A673 (cell line): ENCODE results near the gene OS9. TPM values are rescaled to one million over a fixed set of nuclear protein-coding genes. Genes with fewer than 3 reads are reported as not detected.
"Not testable (repeated sequence)": the region's sequence is repeated elsewhere in the genome, so short reads cannot be mapped to it uniquely, and the experiment has no call there.

ENCODE experiments used
- BruUV-seq: library from RNA; stranded (reverse); fragments of 400-500 nt; replicated peaks from 2 replicates; lab custom pipeline; 2021; lab: Mats Ljungman, UMichigan
- CTCF ChIA-PET: fragments of 300-600 bp; sonication (Branson Sonifier 250); formaldehyde crosslinking; loops from one replicate; lab custom pipeline; 2022; ENCODE audit warnings: antibody characterized with exemption; lab: Charles Lee
- POLR2A ChIA-PET: fragments of 300-600 bp; sonication (Branson Sonifier 250); formaldehyde crosslinking; loops from one replicate; lab custom pipeline; 2022; ENCODE audit warnings: antibody characterized with exemption; ENCODE audit not compliant: low non-redundant PET; lab: Charles Lee
- DNase-seq: peaks from one replicate; pipeline ENCODE4 v3.0.0-alpha.2; 2015; ENCODE audit warnings: low spot score
- H3K27ac ChIP-seq: fragments of 200-600 bp; sonication (generic); 2 replicates; pipeline ENCODE4 v1.5.1; 2016; ENCODE audit warnings: mixed run types, low read depth, mild to moderate bottlenecking, mixed read lengths, antibody characterized with exemption, low read length; ENCODE audit not compliant: poor library complexity, severe bottlenecking
- H3K27me3 ChIP-seq: fragments of 200-600 bp; sonication (generic); replicated peaks from 2 replicates; pipeline ENCODE4 v1.6.1; 2017; ENCODE audit warnings: mixed run types, low read depth, mild to moderate bottlenecking, mixed read lengths, antibody characterized with exemption, low read length; ENCODE audit not compliant: insufficient read depth, poor library complexity
- H3K36me3 ChIP-seq: fragments of 200-600 bp; sonication (generic); 2 replicates; pipeline ENCODE4 v1.6.1; 2016; ENCODE audit warnings: mixed run types, mild to moderate bottlenecking, mixed read lengths, antibody characterized with exemption, low read length; ENCODE audit not compliant: insufficient read depth, poor library complexity, severe bottlenecking
- H3K4me1 ChIP-seq: fragments of 200-600 bp; sonication (generic); 2 replicates; pipeline ENCODE4 v1.6.1; 2017; ENCODE audit warnings: mixed run types, mild to moderate bottlenecking, mixed read lengths, antibody characterized with exemption, low read length; ENCODE audit not compliant: insufficient read depth, poor library complexity, severe bottlenecking
- H3K4me3 ChIP-seq: fragments of 200-600 bp; sonication (generic); 2 replicates; pipeline ENCODE4 v1.5.1; 2016; ENCODE audit warnings: low read depth, mixed run types, mild to moderate bottlenecking, mixed read lengths, low read length; ENCODE audit not compliant: poor library complexity, severe bottlenecking
- H3K9me3 ChIP-seq: fragments of 200-600 bp; sonication (generic); 2 replicates; pipeline ENCODE4 v1.6.1; 2016; ENCODE audit warnings: mixed run types, low read depth, mild to moderate bottlenecking, mixed read lengths, antibody characterized with exemption, low read length; ENCODE audit not compliant: poor library complexity, severe bottlenecking
- CTCF ChIP-seq: fragments of 300-800, 200-600 bp; sonication (generic); conservative IDR thresholded peaks from 2 replicates; pipeline ENCODE4 v1.5.1; 2017; ENCODE audit warnings: low read depth, mild to moderate bottlenecking, antibody characterized with exemption, low read length, moderate library complexity, mixed read lengths
- EZH2 ChIP-seq: fragments of 200-600 bp; sonication (generic); IDR thresholded peaks from 2 replicates; pipeline ENCODE4 v1.6.1; 2017; ENCODE audit warnings: borderline replicate concordance, low read depth, mild to moderate bottlenecking, mixed read lengths, antibody characterized with exemption, low read length; ENCODE audit not compliant: poor library complexity, severe bottlenecking
- intact Hi-C: fragments of 100-400 bp; cut with micrococcal nuclease; formaldehyde crosslinking; loops from one replicate; pipeline ENCODE4 v1.10.0; 2022; ENCODE audit not compliant: unreplicated experiment
- total RNA-seq: library from RNA; stranded (reverse); gene quantifications from 2 replicates; pipeline ENCODE4 v1.2.3, GENCODE V29; 2021

Gene OS9
- total RNA-seq, 1 experiment from 2014 or later = 142 TPM

GRCh38 chr12:57719777-57720605, 26.1 kb downstream of the OS9 start:
- TF ChIP-seq CTCF (no peak), EZH2 (no peak)
- ChIA-PET CTCF (no interaction called here), POLR2A (no interaction called here)
- Histone ChIP-seq H3K27ac (no peak overlapping the region), H3K27me3 (no peaks in the 10 kb centered on the region), H3K4me1 (no peaks in the 10 kb centered on the region), H3K36me3 (peaks cover 15% of the 10 kb centered on the region), H3K4me3 (no peak overlapping the region), H3K9me3 (no peaks in the 10 kb centered on the region)
- intact Hi-C loops = no loop called here
- DNase-seq = no peak
- BruUV-seq = no TSS peak

GRCh38 chr12:57720606-57721595, 27.0 kb downstream of the OS9 start:
- no peaks in the 10 kb centered on the region for H3K27me3 ChIP-seq
- TF ChIP-seq CTCF (no peak), EZH2 (no peak)
- H3K27ac ChIP-seq = no peak overlapping the region
- ChIA-PET CTCF (no interaction called here), POLR2A (no interaction called here)
- H3K4me3 ChIP-seq = no peak overlapping the region
- H3K36me3 ChIP-seq = peaks cover 15% of the 10 kb centered on the region
- no peak for DNase-seq
- H3K4me1 ChIP-seq = no peaks in the 10 kb centered on the region
- H3K9me3 ChIP-seq = no peaks in the 10 kb centered on the region
- TSS peak; percentile 85 for BruUV-seq
- intact Hi-C loops = no loop called here

- H3K4me1 ChIP-seq, BruUV-seq, H3K4me3 ChIP-seq, DNase-seq, H3K27ac ChIP-seq, intact Hi-C loops, H3K27me3 ChIP-seq, CTCF ChIA-PET, POLR2A ChIA-PET, H3K9me3 ChIP-seq: not testable (repeated sequence)
- peaks cover 15% of the 10 kb centered on the region for H3K36me3 ChIP-seq
Observed at GRCh38 chr12:57721846-57722608, 28.1 kb downstream of the OS9 start.
